ENCODE data around the gene SEBOX. TPM values are rescaled to one million over a fixed set of nuclear protein-coding genes. Genes with fewer than 3 reads are reported as not detected.

SEBOX gene
- total and polyA plus RNA-seq, 7 donors, result not detected

DNA sequence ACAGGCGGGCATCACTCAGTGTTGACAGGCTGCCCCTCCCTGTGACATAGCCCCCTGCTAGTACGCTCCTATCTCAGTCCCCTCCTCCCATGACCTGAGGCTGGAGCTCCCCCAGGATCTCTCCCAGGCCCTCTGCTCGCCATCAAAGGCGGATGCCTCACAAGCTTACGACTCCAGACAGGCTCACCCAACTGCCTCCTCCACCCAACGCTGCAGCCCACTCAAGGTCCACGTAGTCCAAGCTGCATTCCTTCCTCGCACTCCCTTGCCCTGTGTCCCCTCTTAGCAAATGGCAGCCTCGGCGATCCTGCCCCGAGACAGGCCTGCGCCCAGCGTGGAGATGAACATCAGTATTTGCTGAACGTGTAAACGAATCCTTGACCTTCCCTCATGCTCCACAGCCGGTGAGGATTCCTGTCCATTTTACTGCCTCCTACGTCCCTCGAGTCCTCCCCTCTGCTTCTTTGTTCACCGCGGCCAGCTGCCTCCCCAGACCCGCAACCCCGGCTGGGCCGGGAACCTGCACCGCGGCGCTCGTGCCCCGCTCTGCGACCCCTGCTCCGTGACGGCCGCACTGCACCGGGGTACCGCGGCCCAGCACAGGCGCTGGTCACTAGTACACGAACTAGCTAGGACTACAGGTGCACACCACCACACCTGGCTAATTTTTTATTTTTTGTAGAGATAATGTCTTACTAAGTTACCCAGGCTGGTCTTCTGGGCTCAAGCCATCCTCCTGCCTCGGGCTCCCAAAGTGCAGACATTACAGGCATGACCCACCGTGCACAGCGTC, 46.8 kb downstream of the SEBOX start:
- Histone ChIP-seq H3K4me1 (peaks cover 0 to 22% (median 19%) of the 10 kb centered on the region in 4 donors), H3K9me3 (no peaks in the 10 kb centered on the region), H3K27ac (peak overlapping the region in 3 of 4 donors; percentile 74 to 79 (median 78)), H3K4me3 (peak overlapping the region; percentile 37 to 68 (median 56)), H3K36me3 (no peaks in the 10 kb centered on the region), H3K27me3 (no peaks in the 10 kb centered on the region)
- TF ChIP-seq POLR2AphosphoS5 (IDR thresholded peaks at IDR 0.05) (no peak), EP300 (IDR thresholded peaks at IDR 0.05) (no peak), POLR2A (IDR thresholded peaks at IDR 0.05) (no peak)
- TF ChIP-seq, protein P1, sequence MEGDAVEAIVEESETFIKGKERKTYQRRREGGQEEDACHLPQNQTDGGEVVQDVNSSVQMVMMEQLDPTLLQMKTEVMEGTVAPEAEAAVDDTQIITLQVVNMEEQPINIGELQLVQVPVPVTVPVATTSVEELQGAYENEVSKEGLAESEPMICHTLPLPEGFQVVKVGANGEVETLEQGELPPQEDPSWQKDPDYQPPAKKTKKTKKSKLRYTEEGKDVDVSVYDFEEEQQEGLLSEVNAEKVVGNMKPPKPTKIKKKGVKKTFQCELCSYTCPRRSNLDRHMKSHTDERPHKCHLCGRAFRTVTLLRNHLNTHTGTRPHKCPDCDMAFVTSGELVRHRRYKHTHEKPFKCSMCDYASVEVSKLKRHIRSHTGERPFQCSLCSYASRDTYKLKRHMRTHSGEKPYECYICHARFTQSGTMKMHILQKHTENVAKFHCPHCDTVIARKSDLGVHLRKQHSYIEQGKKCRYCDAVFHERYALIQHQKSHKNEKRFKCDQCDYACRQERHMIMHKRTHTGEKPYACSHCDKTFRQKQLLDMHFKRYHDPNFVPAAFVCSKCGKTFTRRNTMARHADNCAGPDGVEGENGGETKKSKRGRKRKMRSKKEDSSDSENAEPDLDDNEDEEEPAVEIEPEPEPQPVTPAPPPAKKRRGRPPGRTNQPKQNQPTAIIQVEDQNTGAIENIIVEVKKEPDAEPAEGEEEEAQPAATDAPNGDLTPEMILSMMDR (IDR thresholded peaks at IDR 0.05), result no peak
- DNase-seq, result no peak
- intact Hi-C loops (cut with DNase I), result loop anchor here (2.0 to 5.0 kb wide), 2 partner anchors 17 to 276 kb away; partner anchors contain the start of genes IFT20, NLK and TNFAIP1
- WGBS, 2 donors, result 15 to 17% methylated on average over 40 of the region's 40 CpGs

DNA sequence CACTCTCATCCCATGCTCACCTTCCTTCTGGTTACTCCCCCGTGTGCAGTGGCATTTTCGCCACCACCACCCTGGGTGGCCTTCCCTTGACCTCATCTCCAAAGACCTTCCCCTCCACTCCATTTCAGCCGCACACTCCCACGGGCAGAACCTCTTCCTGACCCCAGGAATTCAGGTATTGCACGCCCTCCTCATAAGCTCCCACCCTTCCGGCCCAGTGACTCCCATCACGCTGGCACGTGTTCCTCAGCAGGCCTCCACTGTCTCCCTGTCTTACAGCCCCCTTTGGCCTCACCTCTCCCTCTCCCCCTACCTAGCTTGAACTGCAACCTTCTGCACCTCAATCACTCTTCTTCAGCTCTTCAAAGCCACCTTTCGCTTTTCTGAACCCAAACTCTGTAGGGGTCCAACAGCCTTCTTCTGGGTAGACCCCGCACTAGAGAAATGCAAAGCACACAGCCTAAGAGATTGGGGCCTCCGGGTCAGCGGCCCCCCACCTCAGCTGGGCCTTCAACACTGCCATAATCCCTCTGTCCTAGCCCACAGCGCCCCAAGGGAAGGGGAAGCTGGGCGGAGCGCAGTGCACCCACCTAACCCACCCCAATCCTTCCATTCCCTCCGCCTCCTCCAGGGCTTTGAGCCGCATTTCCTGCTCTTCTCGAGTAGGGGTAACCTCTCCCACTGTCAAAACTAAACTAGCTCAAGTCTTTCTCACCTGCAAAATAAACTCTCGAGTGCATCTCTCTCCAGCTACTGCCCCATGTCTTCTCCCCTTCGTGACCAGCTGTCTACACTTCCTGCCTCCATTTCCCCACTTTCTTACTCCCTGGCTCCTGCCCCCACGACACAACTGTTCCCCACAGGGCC, 47.7 kb downstream of the SEBOX start:
- intact Hi-C loops (cut with DNase I), result loop anchor here (5.0 kb wide), 1 partner anchor 275 kb away; the partner anchor contains the start of gene NLK
- WGBS, 2 donors, result 90 to 94% methylated on average over 21 of the region's 21 CpGs
- peaks cover 0 to 22% (median 19%) of the 10 kb centered on the region in 4 donors for H3K4me1 ChIP-seq

DNA sequence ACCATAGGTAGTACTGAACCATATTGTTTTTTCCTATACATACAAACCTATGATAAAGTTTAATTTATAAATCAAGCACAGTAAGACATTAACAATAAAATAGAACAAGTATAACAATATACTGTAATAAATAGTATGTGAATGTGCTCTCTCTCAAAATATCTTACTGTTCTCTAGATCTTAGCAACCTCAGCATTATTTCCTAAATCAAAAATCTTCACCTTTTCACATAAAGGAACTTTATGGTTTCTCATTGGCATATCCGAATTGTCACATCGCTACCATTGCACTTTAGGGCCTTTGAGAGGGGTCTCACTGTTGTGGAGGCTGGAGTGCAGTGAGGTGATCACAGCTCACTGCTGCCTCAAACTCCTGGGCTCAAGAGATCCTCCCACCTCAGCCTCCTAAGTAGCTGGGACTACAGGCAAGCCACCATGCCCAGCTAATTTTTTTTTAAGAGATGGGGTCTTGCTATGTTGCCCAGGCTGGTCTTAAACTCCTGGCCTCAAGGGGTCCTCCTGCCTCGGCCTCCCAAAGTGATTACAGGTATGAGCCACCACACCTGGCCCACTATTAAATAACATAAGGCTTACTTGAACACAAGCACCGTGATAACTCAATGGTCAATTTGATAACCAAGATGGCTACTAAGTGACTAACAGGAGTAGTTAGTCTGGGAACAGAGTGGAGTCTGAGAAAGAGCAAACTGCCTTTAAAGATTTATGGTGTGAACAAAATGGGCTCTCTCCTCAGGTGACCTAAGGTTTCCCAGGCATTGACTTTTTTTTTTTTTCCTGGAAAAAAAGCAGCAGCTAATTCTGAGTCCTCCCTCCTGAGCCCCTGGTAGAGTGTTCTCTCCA, 48.9 kb downstream of the SEBOX start:
- Histone ChIP-seq H3K27me3 (no peaks in the 10 kb centered on the region), H3K9me3 (no peaks in the 10 kb centered on the region), H3K36me3 (no peaks in the 10 kb centered on the region), H3K4me3 (no peak overlapping the region), H3K27ac (no peak overlapping the region), H3K4me1 (peaks cover 0 to 22% (median 19%) of the 10 kb centered on the region in 4 donors)
- TF ChIP-seq EP300 (IDR thresholded peaks at IDR 0.05), result no peak
- WGBS, 2 donors, result 92 to 93% methylated on average over 4 of the region's 4 CpGs
- intact Hi-C loops (cut with DNase I), result loop anchor here (5.0 kb wide), 1 partner anchor 274 kb away; the partner anchor contains the start of gene NLK
- no peak for DNase-seq

More for the DNA sequence above, 47.7 kb downstream of the SEBOX start:
- Histone ChIP-seq H3K36me3 (no peaks in the 10 kb centered on the region), H3K27ac (no peak overlapping the region), H3K9me3 (no peaks in the 10 kb centered on the region), H3K4me3 (no peak overlapping the region), H3K27me3 (no peaks in the 10 kb centered on the region)
- TF ChIP-seq, protein P1 (IDR thresholded peaks at IDR 0.05), result no peak
- TF ChIP-seq POLR2A (IDR thresholded peaks at IDR 0.05), result no peak
- no peak for TF ChIP-seq POLR2AphosphoS5 (IDR thresholded peaks at IDR 0.05)
- no peak for TF ChIP-seq EP300 (IDR thresholded peaks at IDR 0.05)
- no peak for DNase-seq

DNA sequence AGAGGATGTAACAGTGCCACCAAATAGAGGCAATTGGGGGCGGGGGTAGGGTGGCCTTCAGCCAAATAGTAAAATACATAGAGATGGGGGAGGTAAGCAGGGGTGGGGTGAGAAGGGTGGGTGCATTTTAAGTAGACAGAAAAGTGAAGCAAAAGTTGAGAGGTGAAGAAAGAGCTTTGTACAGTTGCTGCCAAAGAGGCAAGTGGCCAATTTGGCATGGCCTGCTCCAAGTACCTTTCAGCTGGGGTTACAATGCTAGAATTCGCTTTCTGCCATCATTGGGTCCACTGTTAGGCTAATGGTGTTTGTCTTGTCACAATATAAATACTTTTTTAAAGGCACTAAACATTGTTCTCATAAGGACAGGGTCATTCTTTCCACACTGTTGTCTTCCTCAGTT, 51.2 kb downstream of the SEBOX start:
- intact Hi-C loops (cut with DNase I), result no loop called here
- no peaks in the 10 kb centered on the region for H3K36me3 ChIP-seq
- no peak overlapping the region for H3K27ac ChIP-seq
- no peaks in the 10 kb centered on the region for H3K27me3 ChIP-seq
- DNase-seq, result no peak
- no peak overlapping the region for H3K4me3 ChIP-seq
- WGBS, 2 donors, result 93 to 94% methylated on average over 2 of the region's 2 CpGs
- TF ChIP-seq POLR2AphosphoS5 (IDR thresholded peaks at IDR 0.05) (no peak), EP300 (IDR thresholded peaks at IDR 0.05) (no peak), POLR2A (IDR thresholded peaks at IDR 0.05) (no peak)
- TF ChIP-seq, protein P1 (IDR thresholded peaks at IDR 0.05), result no peak
- peaks cover 0 to 10% (median 8%) of the 10 kb centered on the region in 4 donors for H3K4me1 ChIP-seq
- H3K9me3 ChIP-seq, result no peaks in the 10 kb centered on the region

Other genes starting within 250 kb of the SEBOX start
- gene TMEM97, start 46.0 kb downstream of the SEBOX start, total RNA-seq, result 10 to 100 TPM in 1 of 4 donors, 1 to 10 TPM in 3; 5.8 to 10.9 (median 9.2) TPM
- gene TMEM97, start 46.0 kb downstream of the SEBOX start, polyA plus RNA-seq, result 10 to 100 TPM in 1 of 3 donors, 1 to 10 TPM in 2; 3.6 to 25.2 (median 6.2) TPM
- 10 to 100 TPM; 48.5 to 73.6 (median 58.1) TPM for gene IFT20, start 29.7 kb downstream of the SEBOX start, total RNA-seq
- 10 to 100 TPM; 32.5 to 65.2 (median 59.5) TPM for gene IFT20, start 29.7 kb downstream of the SEBOX start, polyA plus RNA-seq
- 10 to 100 TPM; 14.6 to 20.8 (median 17.1) TPM for gene TNFAIP1, start 29.4 kb downstream of the SEBOX start, total RNA-seq
- 10 to 100 TPM; 15.0 to 18.5 (median 17.9) TPM for gene TNFAIP1, start 29.4 kb downstream of the SEBOX start, polyA plus RNA-seq
- gene POLDIP2, start 7.7 kb downstream of the SEBOX start, total RNA-seq, result 10 to 100 TPM; 55.8 to 65.6 (median 59.3) TPM
- gene POLDIP2, start 7.7 kb downstream of the SEBOX start, polyA plus RNA-seq, result 10 to 100 TPM; 66.1 to 80.5 (median 75.6) TPM
- 1 to 10 TPM in 1 of 4 donors, under 1 TPM in 3; 0.16 to 1.9 (median 0.38) TPM for gene VTN, start 5.1 kb upstream of the SEBOX start, total RNA-seq
- under 1 TPM in 2 of 3 donors, not detected in 1; 0.45 to 0.60 TPM for gene VTN, start 5.1 kb upstream of the SEBOX start, polyA plus RNA-seq
- gene SARM1, start 6.5 kb upstream of the SEBOX start, total RNA-seq, result 10 to 100 TPM in 2 of 4 donors, 1 to 10 TPM in 2; 7.7 to 13.3 (median 10.1) TPM
- 10 to 100 TPM in 1 of 3 donors, 1 to 10 TPM in 2; 3.5 to 10.2 (median 6.0) TPM for gene SARM1, start 6.5 kb upstream of the SEBOX start, polyA plus RNA-seq
- 1 to 10 TPM; 2.7 to 8.6 (median 5.1) TPM for gene SLC46A1, start 41.0 kb upstream of the SEBOX start, total RNA-seq
- 1 to 10 TPM; 4.1 to 7.6 (median 4.2) TPM for gene SLC46A1, start 41.0 kb upstream of the SEBOX start, polyA plus RNA-seq
- under 1 TPM in 1 of 4 donors, not detected in 3; under 0.01 TPM for gene SLC13A2, start 108.4 kb upstream of the SEBOX start, total RNA-seq
- gene SLC13A2, start 108.4 kb upstream of the SEBOX start, polyA plus RNA-seq, result 10 to 100 TPM in 2 of 3 donors, 1 to 10 TPM in 1; 8.4 to 29.1 (median 11.4) TPM
- not detected for gene FOXN1, start 141.1 kb upstream of the SEBOX start, total RNA-seq
- gene FOXN1, start 141.1 kb upstream of the SEBOX start, polyA plus RNA-seq, result under 1 TPM; 0.23 to 0.60 (median 0.38) TPM
- 10 to 100 TPM; 20.7 to 25.8 (median 23.6) TPM for gene UNC119, start 187.4 kb upstream of the SEBOX start, total RNA-seq
- gene UNC119, start 187.4 kb upstream of the SEBOX start, polyA plus RNA-seq, result 10 to 100 TPM; 23.4 to 35.8 (median 31.2) TPM
- gene PIGS, start 206.3 kb upstream of the SEBOX start, total RNA-seq, result 10 to 100 TPM; 17.2 to 42.5 (median 36.7) TPM
- 10 to 100 TPM; 19.2 to 66.3 (median 27.0) TPM for gene PIGS, start 206.3 kb upstream of the SEBOX start, polyA plus RNA-seq
- gene ALDOC, start 211.7 kb upstream of the SEBOX start, total RNA-seq, result 10 to 100 TPM; 10.2 to 30.0 (median 24.9) TPM
- gene ALDOC, start 211.7 kb upstream of the SEBOX start, polyA plus RNA-seq, result 10 to 100 TPM; 28.8 to 43.3 (median 38.4) TPM
- 1 to 10 TPM in 3 of 4 donors, under 1 TPM in 1; 0.33 to 3.9 (median 1.6) TPM for gene SPAG5, start 233.8 kb upstream of the SEBOX start, total RNA-seq
- gene SPAG5, start 233.8 kb upstream of the SEBOX start, polyA plus RNA-seq, result 10 to 100 TPM in 2 of 3 donors, 1 to 10 TPM in 1; 6.6 to 35.2 (median 12.9) TPM
- 1 to 10 TPM; 1.5 to 6.9 (median 3.4) TPM for gene RSKR, start 249.0 kb upstream of the SEBOX start, total RNA-seq
- 1 to 10 TPM in 1 of 3 donors, under 1 TPM in 1, not detected in 1; 0.23 to 6.8 TPM for gene RSKR, start 249.0 kb upstream of the SEBOX start, polyA plus RNA-seq